ENCODE measurements around the gene ASF1B. TPM values are rescaled to one million over a fixed set of nuclear protein-coding genes. Genes with fewer than 3 reads are reported as not detected.

ASF1B gene
- total RNA-seq (2014; rRNA removed; shearing (Covaris generic)), result 40.6 and 44.3 TPM in 2 replicates

GRCh38 chr19:14136509-14137281 is at the start of gene ASF1B:
Gene ASF1B (minus strand): TSS chr19:14136589. CDS start chr19:14136456, 133 bp downstream.

DNA sequence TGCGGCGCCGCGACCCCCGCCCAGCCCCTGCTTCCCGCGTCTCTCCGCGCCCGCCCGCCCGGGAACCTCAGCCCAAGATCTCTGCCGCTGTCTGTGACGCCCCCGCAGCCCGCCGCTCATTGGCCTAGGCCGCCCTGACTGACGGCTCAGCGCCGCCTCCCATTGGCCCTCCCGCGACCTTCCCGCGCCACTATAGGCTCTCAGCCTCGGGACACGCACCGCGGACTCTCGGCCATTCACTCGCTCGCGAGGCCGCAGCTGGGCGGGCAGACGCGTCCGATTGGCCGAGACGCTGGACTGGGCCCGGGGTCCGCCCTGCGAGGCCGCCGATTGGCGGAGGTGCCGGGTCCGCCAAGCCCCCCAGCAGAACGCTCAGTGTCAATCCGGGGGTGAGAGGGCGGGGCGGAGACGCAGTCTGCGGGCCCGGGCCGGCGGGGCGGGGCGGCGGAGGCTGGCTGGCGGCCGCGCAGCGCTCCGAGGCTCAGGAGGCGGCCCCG is 18.7 kb downstream of the ASF1B start, which contains the start of gene PRKACA:
PRKACA (minus strand) TSS at position 95 of the 497 bp plus-strand sequence. CDS start 215 bp downstream, outside the sequence.

GRCh38 chr19:14090509-14091080 is 45.8 kb downstream of the ASF1B start, which contains the start of gene SAMD1:
Gene SAMD1 (minus strand): TSS chr19:14090751.

GRCh38 chr19:14085309-14085995 is 50.9 kb downstream of the ASF1B start, which contains the start of gene C19orf67:
Gene C19orf67 (minus strand): TSS chr19:14085783. CDS start chr19:14085627, 156 bp downstream.

DNA sequence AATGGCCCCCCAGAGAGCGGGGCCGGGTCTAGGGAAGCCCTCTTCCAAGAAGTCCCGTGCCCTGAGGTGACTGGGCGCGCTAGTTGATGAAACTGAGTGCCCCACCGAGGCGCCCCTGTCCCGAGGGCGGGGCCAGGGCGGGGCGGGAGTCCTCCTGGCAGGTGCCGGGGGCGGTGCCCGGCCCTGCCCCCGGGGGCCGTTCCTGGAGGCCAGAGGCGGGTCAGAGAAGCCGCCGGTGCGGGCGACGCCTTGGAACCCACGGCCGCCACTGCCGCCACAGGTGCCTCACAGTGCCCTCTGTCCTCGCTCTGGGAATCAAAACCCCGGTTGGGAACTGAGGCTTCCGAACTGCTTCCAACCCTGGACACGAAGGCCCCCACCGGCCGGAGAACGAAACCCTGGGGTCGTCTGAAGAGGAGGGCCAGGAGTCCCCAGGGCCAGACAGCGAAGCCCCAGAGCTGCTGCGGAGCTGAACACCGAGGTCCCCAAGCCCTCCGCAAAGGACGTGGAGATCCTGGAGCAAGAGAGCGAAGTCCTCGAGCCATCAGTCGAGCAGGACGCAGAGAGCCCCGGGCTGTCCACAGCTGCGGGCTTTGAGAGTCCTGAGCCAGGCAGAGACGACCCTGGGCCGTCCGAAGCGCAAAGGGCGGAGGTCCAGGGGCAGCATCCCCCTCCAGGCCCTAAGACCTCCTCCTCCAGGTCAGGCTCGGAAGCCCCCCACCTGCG is 63.7 kb downstream of the ASF1B start, which contains the start of gene MISP3:
MISP3 (plus strand) TSS at position 252 of the 726 bp plus-strand sequence. CDS start 524 bp downstream, outside the sequence.

Other genes starting within 250 kb of the ASF1B start
- gene BRME1, start 230.5 kb downstream of the ASF1B start, total RNA-seq (2014; rRNA removed; shearing (Covaris generic)), result 3.0 and 5.6 TPM in 2 replicates
- gene CC2D1A, start 230.4 kb downstream of the ASF1B start, total RNA-seq (2014; rRNA removed; shearing (Covaris generic)), result 44.1 and 52.4 TPM in 2 replicates
- gene PODNL1, start 198.2 kb downstream of the ASF1B start, total RNA-seq (2014; rRNA removed; shearing (Covaris generic)), result 0.24 TPM in 1 of 2 replicates, not detected in the other
- 54.0 and 59.6 TPM in 2 replicates for gene DCAF15, start 184.1 kb downstream of the ASF1B start, total RNA-seq (2014; rRNA removed; shearing (Covaris generic))
- 7.1 and 9.0 TPM in 2 replicates for gene RFX1, start 130.3 kb downstream of the ASF1B start, total RNA-seq (2014; rRNA removed; shearing (Covaris generic))
- gene RLN3, start 108.4 kb downstream of the ASF1B start, total RNA-seq (2014; rRNA removed; shearing (Covaris generic)), result not detected in 2 replicates
- 12.2 and 15.0 TPM in 2 replicates for gene IL27RA, start 104.8 kb downstream of the ASF1B start, total RNA-seq (2014; rRNA removed; shearing (Covaris generic))
- 1.1 TPM in 2 replicates for gene PALM3, start 74.5 kb downstream of the ASF1B start, total RNA-seq (2014; rRNA removed; shearing (Covaris generic))
- gene MISP3, start 63.8 kb downstream of the ASF1B start, total RNA-seq (2014; rRNA removed; shearing (Covaris generic)), result 0.82 and 2.6 TPM in 2 replicates
- not detected in 2 replicates for gene C19orf67, start 50.8 kb downstream of the ASF1B start, total RNA-seq (2014; rRNA removed; shearing (Covaris generic))
- 61.4 and 76.1 TPM in 2 replicates for gene SAMD1, start 45.8 kb downstream of the ASF1B start, total RNA-seq (2014; rRNA removed; shearing (Covaris generic))
- 31.3 and 39.7 TPM in 2 replicates for gene PRKACA, start 18.8 kb downstream of the ASF1B start, total RNA-seq (2014; rRNA removed; shearing (Covaris generic))
- 15.2 and 16.1 TPM in 2 replicates for gene ADGRL1, start 69.6 kb upstream of the ASF1B start, total RNA-seq (2014; rRNA removed; shearing (Covaris generic))
- gene ADGRE5, start 244.9 kb upstream of the ASF1B start, total RNA-seq (2014; rRNA removed; shearing (Covaris generic)), result 66.4 and 85.1 TPM in 2 replicates